HG03108 (cell line): ENCODE measurements around the gene ADGRV1.
A peak's percentile ranks its signal among the peaks of the same experiment; 100 is the strongest.

ENCODE experiments used
- ATAC-seq: cut with Tn5 transposase; IDR thresholded peaks from one replicate; pipeline ENCODE4 v1.9.1; 2021; ENCODE audit warnings: moderate library complexity; ENCODE audit not compliant: unreplicated experiment

Gene ADGRV1

DNA sequence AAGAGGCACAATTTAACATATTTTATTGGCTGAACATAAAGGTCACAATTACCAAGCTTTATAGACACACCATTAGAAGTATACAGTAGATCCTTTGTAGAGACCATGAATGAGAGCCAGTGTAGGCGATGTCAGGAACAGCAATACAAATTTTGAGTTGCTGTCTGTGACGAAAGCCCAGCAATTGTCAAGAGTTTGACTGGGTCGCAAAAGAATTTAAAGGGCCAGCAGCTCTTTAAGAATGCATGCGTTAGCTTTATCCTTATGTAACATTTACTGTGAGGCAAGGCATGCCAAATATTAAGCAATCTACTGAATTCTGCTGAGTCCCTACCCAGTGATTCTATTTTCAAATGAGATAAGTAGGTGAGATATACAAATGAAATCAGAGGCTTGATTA, 587.6 kb downstream of the ADGRV1 start:
- no peak for ATAC-seq

DNA sequence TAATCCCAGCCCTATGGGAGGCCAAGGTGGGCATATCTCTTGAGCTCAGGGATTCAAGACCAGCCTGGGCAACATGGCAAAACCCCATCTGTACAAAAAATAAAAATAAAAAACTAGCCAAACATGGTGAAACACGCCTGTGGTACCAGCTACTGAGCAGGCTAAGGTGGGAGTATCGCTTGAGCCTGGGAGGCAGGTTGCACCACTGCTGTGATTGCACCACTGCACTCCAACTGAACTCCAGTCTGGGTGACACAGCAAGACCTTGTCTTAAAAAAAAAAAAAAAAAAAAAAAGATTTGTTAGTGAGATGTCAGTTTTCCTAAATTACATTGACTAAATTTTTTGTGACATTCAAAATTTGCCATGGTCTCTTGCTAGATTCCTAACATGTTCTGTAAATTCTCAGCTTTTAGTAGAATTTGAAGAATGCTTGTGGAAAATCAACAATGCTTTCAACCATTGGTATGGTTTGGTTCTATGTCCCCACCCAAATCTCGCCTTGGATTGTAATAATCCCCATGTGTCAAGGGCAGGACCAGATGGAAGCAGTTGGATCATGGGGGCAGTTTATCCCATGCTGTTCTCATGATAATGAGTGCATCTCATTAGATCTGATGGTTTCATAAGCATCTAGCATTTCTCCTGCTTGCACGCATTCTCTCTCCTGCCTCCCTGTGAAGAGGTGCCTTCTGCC, 588.5 kb downstream of the ADGRV1 start:
- no peak for ATAC-seq

GRCh38 chr5:91150234-91150633, 591.6 kb downstream of the ADGRV1 start:
- no peak for ATAC-seq

DNA sequence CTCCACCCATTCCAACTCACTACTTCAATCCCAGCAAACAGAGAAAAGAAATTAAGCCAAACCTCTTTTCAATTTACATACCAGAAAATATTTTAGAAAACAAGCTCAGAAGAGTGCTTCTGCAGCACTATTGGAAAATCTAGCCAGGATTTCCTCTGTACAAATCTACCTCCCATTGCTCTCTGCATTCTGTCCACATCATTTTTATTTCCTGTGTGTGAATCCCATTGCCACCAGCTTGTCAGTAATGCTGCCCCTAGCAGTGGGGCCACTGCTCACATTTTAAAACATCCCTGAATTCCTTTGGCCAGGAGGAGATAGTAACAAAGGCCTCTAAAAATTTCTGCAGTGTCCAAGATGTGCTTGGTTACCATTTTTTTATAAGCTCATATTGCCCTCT, 592.0 kb downstream of the ADGRV1 start:
- ATAC-seq, result no peak

- ATAC-seq, result no peak
Observed at GRCh38 chr5:91151947-91152346, 593.4 kb downstream of the ADGRV1 start.

GRCh38 chr5:91154338-91154737, 595.7 kb downstream of the ADGRV1 start:
- ATAC-seq, result no peak

GRCh38 chr5:91155274-91155673, 596.7 kb downstream of the ADGRV1 start:
- no peak for ATAC-seq

DNA sequence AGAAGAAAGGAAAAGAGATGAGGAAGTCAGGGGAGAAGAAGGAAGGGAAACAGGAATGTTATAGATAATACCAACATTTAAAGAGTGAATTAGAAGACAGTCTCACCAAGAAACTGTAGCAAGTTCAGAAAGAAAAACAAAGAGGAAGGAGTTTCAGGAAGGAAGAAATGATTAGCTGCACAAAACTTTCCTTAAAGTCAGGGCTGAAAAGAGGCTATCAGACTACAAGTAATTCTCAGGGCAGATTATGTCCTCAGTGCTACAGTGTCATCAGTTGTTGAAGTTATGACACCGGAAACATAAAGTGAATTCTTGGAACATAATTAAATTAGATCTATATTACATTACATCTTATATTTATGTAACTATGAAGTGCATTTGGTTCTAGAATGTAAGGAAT, 597.6 kb downstream of the ADGRV1 start:
- no peak for ATAC-seq

DNA sequence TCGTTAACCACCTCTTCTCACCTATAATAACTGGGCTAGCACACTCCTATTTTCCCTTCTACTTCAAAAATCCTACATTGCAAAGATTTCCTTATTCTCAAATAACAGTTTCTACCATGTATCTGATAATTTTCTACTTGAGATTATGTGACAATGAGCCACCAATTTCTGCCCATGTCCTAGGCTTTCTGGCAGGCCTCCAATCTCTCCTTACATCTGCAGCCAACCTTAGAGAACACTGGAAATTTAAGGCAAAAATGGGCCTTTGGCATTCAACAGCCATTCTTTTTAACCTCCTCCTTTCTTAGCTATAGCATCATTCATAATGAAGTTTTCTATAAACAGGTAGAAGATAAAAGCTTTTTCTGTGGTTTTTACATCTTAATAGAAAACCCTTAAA, 599.4 kb downstream of the ADGRV1 start:
- ATAC-seq, result no peak

GRCh38 chr5:91159647-91160046, 601.0 kb downstream of the ADGRV1 start:
- no peak for ATAC-seq

DNA sequence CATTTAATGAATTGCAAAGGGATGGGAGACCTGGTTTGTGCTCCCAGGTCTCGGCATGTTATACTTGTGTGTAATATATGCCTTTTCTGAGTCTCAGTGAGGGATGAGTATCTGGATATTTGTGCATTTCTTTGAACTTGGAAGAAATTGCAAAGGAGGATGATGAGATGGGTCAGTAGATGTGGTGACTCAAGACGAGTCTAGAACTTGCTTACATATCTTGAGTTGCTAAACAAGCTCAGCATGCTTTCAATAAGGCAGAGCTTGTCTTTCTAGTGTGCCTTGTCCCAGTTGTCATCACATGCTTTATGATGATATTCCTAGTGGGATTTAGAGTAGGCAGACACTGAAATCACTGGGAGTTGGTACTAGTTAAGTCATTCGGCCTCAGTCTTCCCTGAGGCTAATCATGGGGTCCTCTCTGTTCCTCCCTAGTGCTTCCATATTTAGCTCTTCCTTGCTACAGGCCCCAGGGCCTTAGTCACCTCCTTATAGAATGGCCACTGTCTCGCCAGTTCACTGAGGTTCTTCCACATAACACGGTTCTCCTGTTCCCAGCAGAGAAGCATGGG, 602.2 kb downstream of the ADGRV1 start:
- no peak for ATAC-seq

DNA sequence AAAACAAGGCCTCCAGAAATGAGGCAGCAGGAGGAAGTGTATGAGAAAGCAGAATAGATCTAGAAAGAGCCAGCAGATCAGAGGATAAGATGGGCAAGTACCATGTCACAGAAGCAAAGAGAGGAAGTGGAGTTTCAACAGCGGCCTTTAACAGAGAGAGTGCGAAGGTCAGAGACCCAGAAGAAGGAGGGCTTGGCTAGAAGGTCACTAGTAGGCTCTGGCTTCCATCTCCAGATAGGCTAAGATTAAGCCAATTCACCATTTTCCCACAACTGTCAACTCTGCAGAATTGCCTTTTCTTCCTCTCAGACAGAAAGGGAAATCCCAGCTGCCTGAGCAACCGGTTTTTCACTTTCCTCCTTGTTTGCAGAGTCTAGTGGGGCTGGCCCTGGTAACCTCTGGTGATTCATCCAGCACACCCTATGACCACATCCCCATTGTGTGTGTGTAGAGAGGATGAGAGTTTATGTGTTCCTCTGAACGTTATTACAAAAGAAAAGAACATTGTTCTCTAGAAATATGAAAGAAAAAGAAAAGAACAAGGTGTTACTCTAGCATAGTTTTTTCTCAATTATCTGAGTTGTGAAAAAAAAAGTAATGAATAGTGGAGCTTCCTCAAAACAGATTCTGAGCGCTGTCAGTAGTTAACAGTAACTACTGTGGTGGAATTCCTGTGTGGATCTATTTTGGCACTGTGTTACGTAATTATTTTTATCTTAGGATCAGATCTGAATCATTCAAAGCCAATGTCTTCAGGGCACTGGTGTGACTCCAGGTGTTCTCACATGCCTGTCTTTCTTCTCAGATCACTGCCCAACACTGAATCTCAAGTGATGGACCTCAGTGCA, 604.2 kb downstream of the ADGRV1 start:
- peak; percentile 99 for ATAC-seq

- ATAC-seq, result no peak
Observed at GRCh38 chr5:91164424-91164823, 605.8 kb downstream of the ADGRV1 start.

DNA sequence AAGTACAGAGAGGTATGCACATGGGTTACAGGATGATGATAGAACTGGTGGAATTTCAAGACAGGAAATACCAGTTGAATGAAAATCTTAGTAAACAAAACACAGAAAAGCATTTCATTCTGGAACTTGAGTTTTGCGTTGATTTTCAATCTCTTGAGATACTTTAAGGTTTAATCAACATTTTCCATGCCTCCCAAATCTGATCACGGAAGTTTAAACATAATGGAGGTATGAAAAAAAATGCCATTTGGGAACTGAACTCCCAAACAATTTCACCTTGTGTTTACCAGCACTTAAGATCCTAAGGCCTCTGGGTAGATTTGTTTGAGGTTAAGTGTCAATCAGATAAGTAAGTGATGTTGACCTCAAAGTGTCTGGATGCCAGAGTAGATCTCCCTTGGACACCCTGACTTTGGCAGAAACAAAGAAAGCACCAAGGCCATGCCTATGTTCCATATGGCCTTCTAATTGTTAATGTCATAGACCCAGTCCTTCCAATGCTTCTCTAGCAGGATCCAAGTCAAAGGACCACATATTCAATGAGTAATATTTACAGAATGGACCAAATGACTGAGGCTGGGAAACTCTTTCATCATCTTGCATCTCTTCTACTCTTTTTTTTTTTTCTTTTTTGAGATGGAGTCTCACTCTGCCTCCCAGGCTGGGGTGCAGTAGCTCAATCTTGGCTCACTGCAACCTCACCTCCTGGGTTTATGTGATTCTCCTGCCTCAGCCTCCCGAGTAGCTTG, 607.6 kb downstream of the ADGRV1 start:
- ATAC-seq, result no peak

GRCh38 chr5:91168859-91169258, 610.3 kb downstream of the ADGRV1 start:
- ATAC-seq, result no peak

DNA sequence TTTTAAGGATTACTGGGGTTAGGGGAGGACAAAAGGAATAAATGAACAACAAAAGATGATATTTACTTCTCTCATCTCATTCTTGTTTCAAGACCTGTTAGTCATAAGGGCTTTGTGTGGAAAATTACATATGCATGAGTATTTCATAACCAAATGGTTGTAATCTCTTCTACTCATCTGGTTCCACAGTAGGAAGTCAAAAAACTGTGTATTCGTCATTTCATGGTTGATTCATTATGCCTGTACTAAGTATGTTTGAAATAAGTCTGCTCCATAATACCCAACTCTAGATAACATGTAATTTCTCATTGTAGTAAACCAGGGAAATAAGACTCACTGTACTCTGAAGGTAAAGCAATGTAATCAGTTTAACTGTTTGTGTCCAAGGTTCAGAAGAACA, 611.7 kb downstream of the ADGRV1 start:
- no peak for ATAC-seq

- no peak for ATAC-seq
Observed at GRCh38 chr5:91171322-91171721, 612.7 kb downstream of the ADGRV1 start.

- no peak for ATAC-seq
Observed at GRCh38 chr5:91174396-91174795, 615.8 kb downstream of the ADGRV1 start.

- no peak for ATAC-seq
Observed at GRCh38 chr5:91175708-91176107, 617.1 kb downstream of the ADGRV1 start.

GRCh38 chr5:91176288-91177016, 617.9 kb downstream of the ADGRV1 start:
- no peak for ATAC-seq

- ATAC-seq, result no peak
Observed at GRCh38 chr5:91177085-91177484, 618.5 kb downstream of the ADGRV1 start.
